HFF-Myc (cell line): Measurements from ENCODE around the gene IP6K1.

Experiments
- DNase-seq: peaks from one replicate; pipeline ENCODE4 v3.0.0-alpha.2; 2011; ENCODE audit warnings: low read depth; ENCODE audit errors: extremely low read depth
- H3K4me3 ChIP-seq: replicated peaks from 2 replicates; pipeline ENCODE4 v1.5.1; 2011; ENCODE audit warnings: low read depth, mild to moderate bottlenecking, control low read depth, low read length
- CTCF ChIP-seq: IDR thresholded peaks from 2 replicates; pipeline ENCODE4 v1.5.1; 2012; ENCODE audit warnings: mild to moderate bottlenecking, low read depth, low read length, control low read depth; ENCODE audit errors: missing control alignments

IP6K1 gene

GRCh38 chr3:49793486-49794085 is 7.2 kb upstream of the IP6K1 start:
- no peak overlapping the region for H3K4me3 ChIP-seq
- no peak for DNase-seq
- no peak for TF ChIP-seq CTCF

GRCh38 chr3:49792371-49793150 is 6.2 kb upstream of the IP6K1 start:
- DNase-seq = no peak
- TF ChIP-seq CTCF = no peak
- H3K4me3 ChIP-seq = no peak overlapping the region

GRCh38 chr3:49791571-49791970 is 5.2 kb upstream of the IP6K1 start:
- DNase-seq = no peak
- H3K4me3 ChIP-seq = no peak overlapping the region
- TF ChIP-seq CTCF = no peak

- no peak for TF ChIP-seq CTCF
- no peak for DNase-seq
- H3K4me3 ChIP-seq = no peak overlapping the region
These were observed 4.5 kb upstream of the IP6K1 start for GRCh38 chr3:49790626-49791411.

GRCh38 chr3:49788056-49788455 is 1.7 kb upstream of the IP6K1 start:
- H3K4me3 ChIP-seq = no peak overlapping the region
- TF ChIP-seq CTCF = no peak
- no peak for DNase-seq

GRCh38 chr3:49787536-49787935 is 1.2 kb upstream of the IP6K1 start:
- H3K4me3 ChIP-seq = no peak overlapping the region
- TF ChIP-seq CTCF = no peak

More at GRCh38 chr3:49787536-49787935, 1.2 kb upstream of the IP6K1 start:
- DNase-seq = no peak
